NB4 (cell line): ENCODE measurements around the gene TRAPPC3L.

Experiments used
- CTCF ChIP-seq: IDR thresholded peaks from one replicate; pipeline ENCODE4 v1.5.1; 2012; ENCODE audit warnings: low read depth, low read length
- POLR2A ChIP-seq: IDR thresholded peaks from 2 replicates; pipeline ENCODE4 v1.6.1; 2011; ENCODE audit warnings: mild to moderate bottlenecking; ENCODE audit not compliant: insufficient read length; ENCODE audit errors: extremely low read depth

GRCh38 chr6:116536216-116536621, 9.3 kb downstream of the TRAPPC3L start:
- TF ChIP-seq POLR2A (no peak), CTCF (peak; percentile 64)
